ENCODE results near the gene JMJD7. TPM values are rescaled to one million over a fixed set of nuclear protein-coding genes. Genes with fewer than 3 reads are reported as not detected.

The JMJD7 gene
- total RNA-seq, 1 donor from 2014 or later: 13.8 TPM

GRCh38 chr15:41782371-41783282 lies 45.3 kb upstream of the JMJD7 start:
- Mint-ChIP-seq H3K27me3 (ENCODE audit: unreplicated experiment) (peaks cover 1% of the 10 kb centered on the region), H3K4me1 (ENCODE audit: unreplicated experiment) (peaks cover 47% of the 10 kb centered on the region), H3K4me3 (ENCODE audit: unreplicated experiment) (no peak overlapping the region), H3K27ac (ENCODE audit: unreplicated experiment) (no peak overlapping the region), H3K36me3 (ENCODE audit: low read depth, unreplicated experiment) (no peaks in the 10 kb centered on the region), H3K9me3 (ENCODE audit: unreplicated experiment) (no peaks in the 10 kb centered on the region)
- DNase-seq (ENCODE audit: low spot score): no peak
- TF ChIP-seq, protein P1, sequence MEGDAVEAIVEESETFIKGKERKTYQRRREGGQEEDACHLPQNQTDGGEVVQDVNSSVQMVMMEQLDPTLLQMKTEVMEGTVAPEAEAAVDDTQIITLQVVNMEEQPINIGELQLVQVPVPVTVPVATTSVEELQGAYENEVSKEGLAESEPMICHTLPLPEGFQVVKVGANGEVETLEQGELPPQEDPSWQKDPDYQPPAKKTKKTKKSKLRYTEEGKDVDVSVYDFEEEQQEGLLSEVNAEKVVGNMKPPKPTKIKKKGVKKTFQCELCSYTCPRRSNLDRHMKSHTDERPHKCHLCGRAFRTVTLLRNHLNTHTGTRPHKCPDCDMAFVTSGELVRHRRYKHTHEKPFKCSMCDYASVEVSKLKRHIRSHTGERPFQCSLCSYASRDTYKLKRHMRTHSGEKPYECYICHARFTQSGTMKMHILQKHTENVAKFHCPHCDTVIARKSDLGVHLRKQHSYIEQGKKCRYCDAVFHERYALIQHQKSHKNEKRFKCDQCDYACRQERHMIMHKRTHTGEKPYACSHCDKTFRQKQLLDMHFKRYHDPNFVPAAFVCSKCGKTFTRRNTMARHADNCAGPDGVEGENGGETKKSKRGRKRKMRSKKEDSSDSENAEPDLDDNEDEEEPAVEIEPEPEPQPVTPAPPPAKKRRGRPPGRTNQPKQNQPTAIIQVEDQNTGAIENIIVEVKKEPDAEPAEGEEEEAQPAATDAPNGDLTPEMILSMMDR (IDR thresholded peaks at IDR 0.05; ENCODE audit: unreplicated experiment): no peak

- Mint-ChIP-seq H3K4me1 (ENCODE audit: unreplicated experiment) (peaks cover 42% of the 10 kb centered on the region), H3K4me3 (ENCODE audit: unreplicated experiment) (no peak overlapping the region), H3K36me3 (ENCODE audit: low read depth, unreplicated experiment) (no peaks in the 10 kb centered on the region), H3K9me3 (ENCODE audit: unreplicated experiment) (no peaks in the 10 kb centered on the region), H3K27me3 (ENCODE audit: unreplicated experiment) (peaks cover 1% of the 10 kb centered on the region), H3K27ac (ENCODE audit: unreplicated experiment) (no peak overlapping the region)
- no peak for DNase-seq (ENCODE audit: low spot score)
- TF ChIP-seq, protein P1 (IDR thresholded peaks at IDR 0.05; ENCODE audit: unreplicated experiment): no peak
Observed at GRCh38 chr15:41783296-41783695, 44.6 kb upstream of the JMJD7 start.

- peak overlapping the region; percentile 100 for H3K27ac Mint-ChIP-seq (ENCODE audit: unreplicated experiment)
- H3K36me3 Mint-ChIP-seq (ENCODE audit: low read depth, unreplicated experiment): peaks cover 8% of the 10 kb centered on the region
- TF ChIP-seq, protein P1 (IDR thresholded peaks at IDR 0.05; ENCODE audit: unreplicated experiment): no peak
- no peak for DNase-seq (ENCODE audit: low spot score)
- no peaks in the 10 kb centered on the region for H3K9me3 Mint-ChIP-seq (ENCODE audit: unreplicated experiment)
- peaks cover 49% of the 10 kb centered on the region for H3K4me1 Mint-ChIP-seq (ENCODE audit: unreplicated experiment)
- H3K4me3 Mint-ChIP-seq (ENCODE audit: unreplicated experiment): no peak overlapping the region
- H3K27me3 Mint-ChIP-seq (ENCODE audit: unreplicated experiment): peaks cover 5% of the 10 kb centered on the region
Observed at GRCh38 chr15:41788262-41788661, 39.6 kb upstream of the JMJD7 start.

DNA sequence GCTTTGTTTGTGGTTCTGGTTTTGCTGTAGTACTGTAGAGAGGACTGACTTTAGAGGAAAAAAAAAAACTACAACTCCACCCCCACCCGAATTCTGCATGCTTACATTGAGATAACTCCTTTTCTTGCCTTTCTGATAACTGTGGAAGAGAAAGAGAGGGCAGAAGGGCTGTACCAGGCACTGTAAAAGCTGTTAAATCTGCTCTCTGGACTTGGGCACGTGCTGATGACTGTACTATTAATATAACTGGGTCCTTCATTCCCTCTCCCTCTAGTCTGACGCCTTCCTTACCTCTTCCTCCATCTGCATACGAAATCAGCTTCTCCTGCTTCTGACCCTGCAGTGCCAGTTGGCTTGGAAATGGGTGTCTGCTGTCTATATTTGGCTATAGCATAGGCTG lies 38.7 kb upstream of the JMJD7 start:
- no peaks in the 10 kb centered on the region for H3K9me3 Mint-ChIP-seq (ENCODE audit: unreplicated experiment)
- DNase-seq (ENCODE audit: low spot score): no peak
- peaks cover 5% of the 10 kb centered on the region for H3K27me3 Mint-ChIP-seq (ENCODE audit: unreplicated experiment)
- H3K27ac Mint-ChIP-seq (ENCODE audit: unreplicated experiment): peak overlapping the region; percentile 100
- peaks cover 8% of the 10 kb centered on the region for H3K36me3 Mint-ChIP-seq (ENCODE audit: low read depth, unreplicated experiment)
- TF ChIP-seq, protein P1 (IDR thresholded peaks at IDR 0.05; ENCODE audit: unreplicated experiment): no peak
- peaks cover 53% of the 10 kb centered on the region for H3K4me1 Mint-ChIP-seq (ENCODE audit: unreplicated experiment)
- H3K4me3 Mint-ChIP-seq (ENCODE audit: unreplicated experiment): no peak overlapping the region

DNA sequence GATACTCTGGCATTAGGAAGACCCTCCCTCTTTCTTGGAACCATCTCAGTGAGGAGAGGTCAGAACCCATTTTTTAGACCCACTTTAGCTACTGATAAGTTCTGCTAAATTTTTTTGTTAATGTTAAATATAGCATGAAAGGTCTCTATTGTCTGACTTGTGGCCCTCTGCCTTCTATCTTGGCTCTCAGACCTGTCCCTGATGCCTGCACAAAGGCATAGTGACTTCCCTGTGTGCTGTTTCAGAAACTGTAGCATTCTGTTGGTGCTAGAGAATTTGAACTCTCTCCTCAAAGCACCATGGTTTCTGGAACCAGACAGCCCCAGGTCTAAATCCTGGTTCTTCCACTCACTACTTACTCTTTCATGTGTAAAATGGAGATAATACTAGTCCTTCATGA lies 38.2 kb upstream of the JMJD7 start:
- no peak overlapping the region for H3K4me3 Mint-ChIP-seq (ENCODE audit: unreplicated experiment)
- H3K4me1 Mint-ChIP-seq (ENCODE audit: unreplicated experiment): peaks cover 53% of the 10 kb centered on the region
- H3K9me3 Mint-ChIP-seq (ENCODE audit: unreplicated experiment): no peaks in the 10 kb centered on the region
- peaks cover 8% of the 10 kb centered on the region for H3K36me3 Mint-ChIP-seq (ENCODE audit: low read depth, unreplicated experiment)
- H3K27ac Mint-ChIP-seq (ENCODE audit: unreplicated experiment): peak overlapping the region; percentile 100
- TF ChIP-seq, protein P1 (IDR thresholded peaks at IDR 0.05; ENCODE audit: unreplicated experiment): no peak
- DNase-seq (ENCODE audit: low spot score): no peak
- peaks cover 5% of the 10 kb centered on the region for H3K27me3 Mint-ChIP-seq (ENCODE audit: unreplicated experiment)

All from endothelial cell (in vitro differentiated cells).